HFF-Myc (cell line): ENCODE results near the gene YOD1.

ENCODE experiments used
- DNase-seq: peaks from one replicate; pipeline ENCODE4 v3.0.0-alpha.2; 2011; ENCODE audit warnings: low read depth; ENCODE audit errors: extremely low read depth
- H3K4me3 ChIP-seq: replicated peaks from 2 replicates; pipeline ENCODE4 v1.5.1; 2011; ENCODE audit warnings: low read depth, mild to moderate bottlenecking, control low read depth, low read length
- TF ChIP-seq, protein P1 (sequence below): IDR thresholded peaks from 2 replicates; pipeline ENCODE4 v1.5.1; 2012; ENCODE audit warnings: mild to moderate bottlenecking, low read depth, low read length, control low read depth; ENCODE audit errors: missing control alignments

The YOD1 gene

DNA sequence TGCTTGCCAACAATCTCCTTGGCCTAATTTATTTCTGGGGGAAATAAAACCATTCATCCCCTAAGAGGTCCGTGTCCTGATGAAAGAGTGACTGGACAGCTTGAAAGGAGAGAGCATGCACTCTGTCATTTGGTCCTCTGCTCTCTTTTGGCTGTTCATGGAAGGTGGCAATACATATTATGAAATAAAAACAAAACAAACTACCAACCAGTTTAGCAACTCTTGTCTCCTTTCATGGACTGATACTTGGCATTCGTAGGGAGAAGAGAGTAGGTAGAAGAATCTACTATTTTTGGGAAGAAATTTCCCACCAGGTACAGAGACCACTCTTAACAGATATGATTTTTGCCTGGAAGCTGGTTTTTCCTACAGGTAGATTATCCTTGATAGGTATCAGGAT is 17.7 kb downstream of the YOD1 start:
- no peak for DNase-seq
- TF ChIP-seq, protein P1, sequence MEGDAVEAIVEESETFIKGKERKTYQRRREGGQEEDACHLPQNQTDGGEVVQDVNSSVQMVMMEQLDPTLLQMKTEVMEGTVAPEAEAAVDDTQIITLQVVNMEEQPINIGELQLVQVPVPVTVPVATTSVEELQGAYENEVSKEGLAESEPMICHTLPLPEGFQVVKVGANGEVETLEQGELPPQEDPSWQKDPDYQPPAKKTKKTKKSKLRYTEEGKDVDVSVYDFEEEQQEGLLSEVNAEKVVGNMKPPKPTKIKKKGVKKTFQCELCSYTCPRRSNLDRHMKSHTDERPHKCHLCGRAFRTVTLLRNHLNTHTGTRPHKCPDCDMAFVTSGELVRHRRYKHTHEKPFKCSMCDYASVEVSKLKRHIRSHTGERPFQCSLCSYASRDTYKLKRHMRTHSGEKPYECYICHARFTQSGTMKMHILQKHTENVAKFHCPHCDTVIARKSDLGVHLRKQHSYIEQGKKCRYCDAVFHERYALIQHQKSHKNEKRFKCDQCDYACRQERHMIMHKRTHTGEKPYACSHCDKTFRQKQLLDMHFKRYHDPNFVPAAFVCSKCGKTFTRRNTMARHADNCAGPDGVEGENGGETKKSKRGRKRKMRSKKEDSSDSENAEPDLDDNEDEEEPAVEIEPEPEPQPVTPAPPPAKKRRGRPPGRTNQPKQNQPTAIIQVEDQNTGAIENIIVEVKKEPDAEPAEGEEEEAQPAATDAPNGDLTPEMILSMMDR = no peak
- no peak overlapping the region for H3K4me3 ChIP-seq

GRCh38 chr1:207032528-207033017 is 18.4 kb downstream of the YOD1 start, which contains the start of gene C1orf116:
C1orf116 (minus strand) TSS chr1:207032756; CDS start chr1:207027598, 5,158 bp downstream.
- no peak within 1 kb of the TSS for H3K4me3 ChIP-seq
- TF ChIP-seq, protein P1 = no peak
- no peak for DNase-seq

GRCh38 chr1:207031632-207032264 is 19.3 kb downstream of the YOD1 start:
- no peak overlapping the region for H3K4me3 ChIP-seq
- no peak for DNase-seq

GRCh38 chr1:207031016-207031415 is 20.0 kb downstream of the YOD1 start:
- no peak for DNase-seq
- TF ChIP-seq, protein P1 = no peak

More at GRCh38 chr1:207031632-207032264, 19.3 kb downstream of the YOD1 start:
- TF ChIP-seq, protein P1 = no peak

DNA sequence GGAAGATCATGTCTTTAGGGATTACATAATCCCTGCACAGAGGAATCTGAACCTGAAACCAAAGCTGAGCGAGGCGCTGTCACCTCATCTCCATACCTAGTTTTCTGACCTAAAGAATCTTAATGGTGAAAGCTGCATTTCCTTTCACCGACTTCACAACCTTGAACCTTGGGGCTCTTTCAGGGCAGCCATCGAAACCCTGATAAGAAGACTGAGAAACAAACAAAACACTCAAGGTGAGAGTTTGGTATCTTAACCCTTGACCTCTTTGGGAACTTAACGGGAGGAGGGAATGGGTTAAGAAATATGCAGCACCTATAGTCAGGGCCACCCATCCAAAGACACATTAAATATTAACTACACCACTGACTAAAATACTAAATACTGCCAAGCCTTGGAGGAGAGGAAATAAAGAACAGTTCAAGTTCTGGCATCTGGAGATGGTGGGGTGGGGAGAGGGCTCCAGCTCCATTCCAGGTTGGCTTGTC is 20.4 kb downstream of the YOD1 start:
- TF ChIP-seq, protein P1 = no peak
- no peak for DNase-seq
- H3K4me3 ChIP-seq = no peak overlapping the region

More at GRCh38 chr1:207031016-207031415, 20.0 kb downstream of the YOD1 start:
- H3K4me3 ChIP-seq = no peak overlapping the region

DNA sequence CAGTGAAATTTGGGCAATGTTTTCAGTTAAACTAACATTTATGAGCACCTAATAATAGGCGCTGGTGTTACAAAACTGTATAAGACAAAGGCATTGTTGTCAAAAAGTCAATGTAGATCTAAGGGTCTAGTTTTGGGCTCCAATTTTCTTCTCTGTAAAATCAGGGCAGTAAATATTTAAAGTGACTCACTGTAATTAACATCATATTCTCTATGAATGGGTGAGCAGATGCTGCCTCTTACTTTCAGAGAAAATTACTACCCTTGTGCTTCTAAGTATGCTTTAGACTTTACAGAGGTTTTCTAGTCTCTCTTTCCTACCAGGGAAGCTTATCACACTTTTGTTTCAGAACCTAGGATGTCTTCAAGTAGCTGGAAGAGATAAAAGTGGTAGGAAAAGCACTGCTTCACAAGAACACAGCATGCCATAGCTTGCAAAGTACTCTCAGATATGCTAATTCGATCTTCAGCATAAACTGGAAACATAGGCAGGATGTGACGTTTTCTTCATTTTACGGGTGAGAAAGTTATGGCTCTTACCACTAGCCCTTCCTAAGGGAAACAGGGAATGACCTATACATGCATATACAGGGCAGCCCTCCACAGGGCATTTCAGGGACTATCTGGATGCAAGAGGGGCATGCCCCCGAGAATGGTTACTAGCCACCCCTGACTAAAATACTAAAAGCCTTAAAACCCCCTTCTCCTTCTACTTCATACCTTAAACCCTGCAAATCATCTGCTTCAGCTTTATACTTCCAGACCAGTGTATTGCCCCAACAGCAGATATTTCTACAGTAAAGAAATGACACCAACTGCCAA is 21.1 kb downstream of the YOD1 start:
- TF ChIP-seq, protein P1 = no peak
- no peak overlapping the region for H3K4me3 ChIP-seq
- DNase-seq = no peak
